ENCODE data around the gene MAPK8.

Gene MAPK8

DNA sequence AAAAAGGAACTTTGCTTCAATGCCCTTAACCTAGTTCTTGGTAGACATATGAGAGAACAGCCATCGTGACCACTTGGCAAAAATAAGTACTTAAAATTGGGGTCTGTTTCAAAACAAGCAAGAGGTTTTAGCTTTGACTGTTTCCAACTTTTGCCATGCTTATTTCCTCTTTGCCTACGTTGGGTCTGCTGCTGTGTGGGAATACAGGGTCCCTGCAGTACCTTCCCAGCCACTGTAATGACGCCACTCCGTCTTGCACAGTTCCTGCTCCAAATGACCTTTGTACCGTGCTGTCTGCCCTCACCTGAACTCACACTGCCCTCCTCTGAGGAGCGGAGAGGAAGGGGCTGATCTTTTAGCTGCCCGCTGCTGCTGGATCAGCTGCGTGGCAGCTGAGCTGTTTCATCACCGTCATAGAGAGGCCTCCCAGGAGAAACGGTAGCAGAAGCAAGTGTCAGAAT lies 133.1 kb downstream of the MAPK8 start:
- no peaks in the 10 kb centered on the region for H3K36me3 ChIP-seq (replicated peaks; ENCODE audit: insufficient read depth, low read length)
- TF ChIP-seq EZH2phosphoT487 (IDR thresholded peaks at IDR 0.05; ENCODE audit: low read length) (no peak), EZH2 (optimal IDR thresholded peaks at IDR 0.05; ENCODE audit: low read depth, low read length) (no peak)
- TF ChIP-seq, protein P1, sequence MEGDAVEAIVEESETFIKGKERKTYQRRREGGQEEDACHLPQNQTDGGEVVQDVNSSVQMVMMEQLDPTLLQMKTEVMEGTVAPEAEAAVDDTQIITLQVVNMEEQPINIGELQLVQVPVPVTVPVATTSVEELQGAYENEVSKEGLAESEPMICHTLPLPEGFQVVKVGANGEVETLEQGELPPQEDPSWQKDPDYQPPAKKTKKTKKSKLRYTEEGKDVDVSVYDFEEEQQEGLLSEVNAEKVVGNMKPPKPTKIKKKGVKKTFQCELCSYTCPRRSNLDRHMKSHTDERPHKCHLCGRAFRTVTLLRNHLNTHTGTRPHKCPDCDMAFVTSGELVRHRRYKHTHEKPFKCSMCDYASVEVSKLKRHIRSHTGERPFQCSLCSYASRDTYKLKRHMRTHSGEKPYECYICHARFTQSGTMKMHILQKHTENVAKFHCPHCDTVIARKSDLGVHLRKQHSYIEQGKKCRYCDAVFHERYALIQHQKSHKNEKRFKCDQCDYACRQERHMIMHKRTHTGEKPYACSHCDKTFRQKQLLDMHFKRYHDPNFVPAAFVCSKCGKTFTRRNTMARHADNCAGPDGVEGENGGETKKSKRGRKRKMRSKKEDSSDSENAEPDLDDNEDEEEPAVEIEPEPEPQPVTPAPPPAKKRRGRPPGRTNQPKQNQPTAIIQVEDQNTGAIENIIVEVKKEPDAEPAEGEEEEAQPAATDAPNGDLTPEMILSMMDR (IDR thresholded peaks at IDR 0.05; ENCODE audit: low read length) = no peak
- H3K4me3 ChIP-seq (ENCODE audit: low read length) = no peak overlapping the region
- no peaks in the 10 kb centered on the region for H3K9me2 ChIP-seq (replicated peaks; ENCODE audit: insufficient read depth, low read length)
- DNase-seq = no peak
- H3K4me1 ChIP-seq (ENCODE audit: low read length) = no peaks in the 10 kb centered on the region
- no peak overlapping the region for H3K9ac ChIP-seq (ENCODE audit: low read length)
- H3K27me3 ChIP-seq (replicated peaks; ENCODE audit: insufficient read depth, low read length) = no peaks in the 10 kb centered on the region
- no peaks in the 10 kb centered on the region for H3K9me3 ChIP-seq (replicated peaks; ENCODE audit: insufficient read depth, low read length)
- no peak overlapping the region for H3K27ac ChIP-seq (ENCODE audit: low read length)
- H4K20me1 ChIP-seq (ENCODE audit: insufficient read depth, low read length) = no peaks in the 10 kb centered on the region
- H3K4me2 ChIP-seq (ENCODE audit: low read depth, low read length) = no peak overlapping the region
- H3F3A ChIP-seq (ENCODE audit: insufficient read depth, low read length) = no peaks in the 10 kb centered on the region
- no peaks in the 10 kb centered on the region for H3K79me2 ChIP-seq (ENCODE audit: low read length)
- no peak overlapping the region for H2AFZ ChIP-seq (ENCODE audit: low read length)

DNA sequence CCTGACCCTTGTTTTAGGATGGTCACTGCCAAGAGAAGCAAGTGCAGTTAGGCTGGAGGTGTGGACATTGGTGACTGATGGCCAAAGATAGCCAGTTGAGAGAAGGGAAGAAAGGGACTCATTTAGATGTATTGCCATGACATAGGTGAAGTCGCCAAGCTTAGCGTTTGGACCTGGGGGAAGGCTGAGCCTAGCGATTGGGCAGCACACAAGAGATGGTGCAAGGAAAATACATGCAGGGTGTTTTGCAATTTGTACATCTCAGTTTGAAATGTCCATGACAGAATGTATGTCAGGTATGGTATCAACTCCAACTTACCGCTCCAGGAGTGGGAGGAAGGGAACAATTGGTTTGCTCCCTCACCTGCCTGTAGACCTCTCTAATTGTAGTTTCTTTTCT lies 134.3 kb downstream of the MAPK8 start:
- H3K4me3 ChIP-seq (ENCODE audit: low read length) = no peak overlapping the region
- no peaks in the 10 kb centered on the region for H3F3A ChIP-seq (ENCODE audit: insufficient read depth, low read length)
- H3K9ac ChIP-seq (ENCODE audit: low read length) = no peak overlapping the region
- H3K27me3 ChIP-seq (replicated peaks; ENCODE audit: insufficient read depth, low read length) = no peaks in the 10 kb centered on the region
- H3K9me3 ChIP-seq (replicated peaks; ENCODE audit: insufficient read depth, low read length) = no peaks in the 10 kb centered on the region
- no peaks in the 10 kb centered on the region for H3K4me1 ChIP-seq (ENCODE audit: low read length)
- TF ChIP-seq, protein P1 (IDR thresholded peaks at IDR 0.05; ENCODE audit: low read length) = no peak
- no peak for TF ChIP-seq EZH2 (optimal IDR thresholded peaks at IDR 0.05; ENCODE audit: low read depth, low read length)
- no peak for TF ChIP-seq EZH2phosphoT487 (IDR thresholded peaks at IDR 0.05; ENCODE audit: low read length)
- no peak overlapping the region for H2AFZ ChIP-seq (ENCODE audit: low read length)
- H3K79me2 ChIP-seq (ENCODE audit: low read length) = no peaks in the 10 kb centered on the region
- H3K36me3 ChIP-seq (replicated peaks; ENCODE audit: insufficient read depth, low read length) = no peaks in the 10 kb centered on the region
- no peak overlapping the region for H3K4me2 ChIP-seq (ENCODE audit: low read depth, low read length)
- H4K20me1 ChIP-seq (ENCODE audit: insufficient read depth, low read length) = no peaks in the 10 kb centered on the region
- no peaks in the 10 kb centered on the region for H3K9me2 ChIP-seq (replicated peaks; ENCODE audit: insufficient read depth, low read length)
- DNase-seq = no peak
- H3K27ac ChIP-seq (ENCODE audit: low read length) = no peak overlapping the region

DNA sequence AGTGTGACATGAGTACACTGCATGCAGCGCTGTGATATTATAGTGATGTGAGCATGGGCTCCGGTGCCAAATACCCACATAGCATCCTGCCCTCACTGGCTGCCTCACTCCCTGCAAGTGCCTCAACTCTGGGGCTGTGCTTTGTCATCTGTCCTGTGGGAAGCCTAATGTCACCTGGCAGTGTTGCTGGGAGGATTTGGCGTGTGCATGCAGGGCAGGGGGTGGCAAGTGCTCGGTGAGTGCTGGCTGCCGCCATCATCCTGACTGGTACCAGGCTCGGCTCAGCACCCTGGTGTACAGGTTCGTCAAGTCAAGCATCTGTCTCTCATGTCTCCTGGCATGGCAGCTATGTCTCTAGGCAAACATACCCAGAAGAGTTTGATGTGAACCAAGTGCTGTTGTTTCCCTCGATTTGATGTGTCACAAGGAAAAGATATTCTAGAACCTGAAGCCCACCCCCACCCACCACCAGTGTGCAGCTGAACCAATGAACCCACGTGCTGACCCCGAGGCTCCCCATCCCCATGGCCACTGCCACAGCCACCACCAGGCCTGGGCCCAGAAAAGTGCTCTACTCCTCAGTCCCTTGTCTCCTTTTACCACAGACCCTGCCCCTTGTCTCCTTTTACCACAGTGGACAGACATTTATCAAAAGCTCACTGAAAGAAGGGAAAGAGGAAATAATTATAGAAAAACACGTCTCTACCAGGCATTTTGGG lies 135.8 kb downstream of the MAPK8 start:
- Histone ChIP-seq H4K20me1 (ENCODE audit: insufficient read depth, low read length) (no peaks in the 10 kb centered on the region), H3K27me3 (replicated peaks; ENCODE audit: insufficient read depth, low read length) (no peaks in the 10 kb centered on the region), H3K4me3 (ENCODE audit: low read length) (no peak overlapping the region), H3K9me3 (replicated peaks; ENCODE audit: insufficient read depth, low read length) (no peaks in the 10 kb centered on the region), H3K9me2 (replicated peaks; ENCODE audit: insufficient read depth, low read length) (no peaks in the 10 kb centered on the region), H3K4me1 (ENCODE audit: low read length) (no peaks in the 10 kb centered on the region), H2AFZ (ENCODE audit: low read length) (no peak overlapping the region), H3K27ac (ENCODE audit: low read length) (no peak overlapping the region), H3K9ac (ENCODE audit: low read length) (no peak overlapping the region), H3K36me3 (replicated peaks; ENCODE audit: insufficient read depth, low read length) (no peaks in the 10 kb centered on the region), H3F3A (ENCODE audit: insufficient read depth, low read length) (no peaks in the 10 kb centered on the region), H3K79me2 (ENCODE audit: low read length) (no peaks in the 10 kb centered on the region), H3K4me2 (ENCODE audit: low read depth, low read length) (no peak overlapping the region)
- DNase-seq = no peak
- TF ChIP-seq EZH2phosphoT487 (IDR thresholded peaks at IDR 0.05; ENCODE audit: low read length) (no peak), EZH2 (optimal IDR thresholded peaks at IDR 0.05; ENCODE audit: low read depth, low read length) (no peak)
- TF ChIP-seq, protein P1 (IDR thresholded peaks at IDR 0.05; ENCODE audit: low read length) = no peak

Measured in MM.1S (cell line).